H1 (cell line): ENCODE data around the gene LRRC4.

Source experiments
- JUND ChIP-seq: IDR thresholded peaks from 2 replicates; pipeline ENCODE4 v1.6.1; 2011; ENCODE audit warnings: mild to moderate bottlenecking, improper control_type of control experiment, low read length
- RNF2 ChIP-seq: fragments of 200-900, 300-1000 bp; sonication (generic); IDR thresholded peaks from 2 replicates; pipeline ENCODE4 v1.7.1; 2016; ENCODE audit warnings: borderline replicate concordance, low read depth, mild to moderate bottlenecking, antibody characterized with exemption, low read length; ENCODE audit not compliant: poor library complexity, severe bottlenecking; ENCODE audit errors: missing control alignments
- RXRA ChIP-seq: IDR thresholded peaks from 2 replicates; pipeline ENCODE4 v1.6.1; 2011; ENCODE audit warnings: low read depth, mild to moderate bottlenecking, low read length, moderate library complexity; ENCODE audit not compliant: insufficient read depth

- no peak for TF ChIP-seq RNF2
- TF ChIP-seq RXRA: no peak
- no peak for TF ChIP-seq JUND
Measured at GRCh38 chr7:128026551-128026950, 4.7 kb downstream of the LRRC4 start.
